ENCODE data around the gene LRTM2.

- TF ChIP-seq CTCF (IDR thresholded peaks at IDR 0.05): no peak
- no peak for TF ChIP-seq POLR2A (IDR thresholded peaks at IDR 0.05)
- TF ChIP-seq POLR2AphosphoS5 (IDR thresholded peaks at IDR 0.05): no peak
Observed at GRCh38 chr12:1826401-1826800, 6.0 kb downstream of the LRTM2 start.
